Fibroblast of skin of back (primary cell): ENCODE results near the gene KCNC3.

ENCODE experiments used
- DNase-seq: peaks from one replicate; pipeline ENCODE4 v3.0.0-alpha.2; 2013

The KCNC3 gene

GRCh38 chr19:50272263-50272897, 56.8 kb downstream of the KCNC3 start:
- DNase-seq = no peak

- DNase-seq = no peak
Observed at GRCh38 chr19:50269653-50270052, 59.5 kb downstream of the KCNC3 start.

GRCh38 chr19:50268501-50268900, 60.7 kb downstream of the KCNC3 start:
- no peak for DNase-seq

- no peak for DNase-seq
Observed at GRCh38 chr19:50268041-50268440, 61.1 kb downstream of the KCNC3 start.

- DNase-seq = no peak
Observed at GRCh38 chr19:50266896-50267295, 62.3 kb downstream of the KCNC3 start.

- DNase-seq = no peak
Observed at GRCh38 chr19:50266041-50266440, 63.1 kb downstream of the KCNC3 start.

- no peak for DNase-seq
Observed at GRCh38 chr19:50264483-50265186, 64.5 kb downstream of the KCNC3 start.

- DNase-seq = no peak
Observed at GRCh38 chr19:50263176-50263575, 66.0 kb downstream of the KCNC3 start.
